GM11168 (cell line): ENCODE results near the gene DLL4.
"Not testable (repeated sequence)": the region's sequence is repeated elsewhere in the genome, so short reads cannot be mapped to it uniquely, and the experiment has no call there.

Experiments
- in situ Hi-C: fragments of 300-500 bp; cut with MboI; formaldehyde crosslinking; loops from one replicate; pipeline ENCODE4 v1.12.0; 2022; ENCODE audit warnings: low sequenced_read_pairs; ENCODE audit not compliant: unreplicated experiment

Gene DLL4

GRCh38 chr15:40940296-40940801 is 11.2 kb downstream of the DLL4 start:
- in situ Hi-C loops: loop anchor here (10.0 kb wide), 1 partner anchor 74 kb away; no protein-coding TSS in a partner anchor

DNA sequence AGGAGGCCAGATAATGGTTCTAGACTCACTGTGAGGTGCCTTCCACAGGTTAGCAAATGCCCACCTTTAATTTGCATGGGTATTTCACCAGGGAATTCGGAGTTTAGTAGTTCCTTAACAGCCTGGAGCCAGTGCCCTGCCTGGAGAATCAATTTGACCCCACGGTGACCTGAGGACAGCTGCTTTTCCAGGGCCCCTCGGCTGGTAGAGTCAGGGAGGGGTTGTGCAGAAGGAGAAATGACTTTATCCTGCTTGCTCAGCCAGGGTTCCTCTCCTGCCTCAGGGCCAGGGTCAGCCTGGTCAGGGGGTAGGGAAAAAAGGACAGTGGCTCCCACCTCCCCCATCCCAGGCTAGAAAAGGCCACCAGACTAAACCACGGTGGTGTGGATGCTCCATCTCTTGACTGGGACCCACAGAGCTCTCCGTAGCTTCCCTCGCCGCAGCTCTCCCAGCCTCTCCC is 12.0 kb downstream of the DLL4 start:
- in situ Hi-C loops: loop anchor here (10.0 kb wide), 1 partner anchor 74 kb away; no protein-coding TSS in a partner anchor

DNA sequence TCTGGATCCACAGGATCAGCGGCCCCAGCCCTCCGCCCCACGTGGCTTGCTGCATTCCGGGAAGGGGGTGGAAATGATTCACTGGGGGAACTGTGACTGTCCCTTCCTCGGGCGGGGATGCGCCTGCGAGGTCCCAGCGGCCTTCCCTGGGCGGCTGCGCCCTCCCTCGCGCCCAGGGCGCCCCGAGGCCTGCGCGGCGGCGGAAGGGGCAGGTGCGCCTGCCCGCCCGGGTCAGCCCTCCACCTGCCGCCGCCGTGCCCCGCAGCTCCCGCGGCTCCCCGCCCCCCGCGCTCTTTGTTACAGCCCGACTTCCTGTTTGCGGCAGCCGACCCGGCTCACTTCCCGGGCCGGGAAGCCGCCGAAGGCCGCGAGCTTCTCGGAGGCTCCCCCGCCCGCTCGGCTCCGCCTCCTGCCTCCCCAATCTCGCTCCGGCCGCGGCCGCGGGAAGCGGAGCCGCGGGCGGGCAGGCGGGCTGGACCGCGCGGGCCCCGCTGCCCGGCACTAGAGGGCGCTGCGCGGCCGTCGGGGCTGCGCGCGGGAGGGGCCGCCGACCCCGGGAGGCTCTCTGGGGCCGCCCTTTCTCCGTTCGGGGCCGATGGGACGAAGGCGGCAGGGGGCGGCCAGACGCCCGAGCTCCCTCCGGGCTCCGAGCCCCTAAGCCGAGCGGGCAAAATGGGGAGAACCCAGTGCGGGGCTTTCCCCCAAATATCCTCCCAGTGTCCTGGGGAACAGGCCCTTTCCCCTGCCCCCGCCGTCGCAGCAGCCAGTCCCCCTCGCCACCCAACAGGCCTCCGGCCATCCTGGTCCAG is 12.6 kb downstream of the DLL4 start:
- in situ Hi-C loops: loop anchor here (10.0 kb wide), 1 partner anchor 73 kb away; no protein-coding TSS in a partner anchor

- in situ Hi-C loops: loop anchor here (10.0 kb wide), 1 partner anchor 72 kb away; no protein-coding TSS in a partner anchor
These were observed 13.3 kb downstream of the DLL4 start for GRCh38 chr15:40942337-40942854.

DNA sequence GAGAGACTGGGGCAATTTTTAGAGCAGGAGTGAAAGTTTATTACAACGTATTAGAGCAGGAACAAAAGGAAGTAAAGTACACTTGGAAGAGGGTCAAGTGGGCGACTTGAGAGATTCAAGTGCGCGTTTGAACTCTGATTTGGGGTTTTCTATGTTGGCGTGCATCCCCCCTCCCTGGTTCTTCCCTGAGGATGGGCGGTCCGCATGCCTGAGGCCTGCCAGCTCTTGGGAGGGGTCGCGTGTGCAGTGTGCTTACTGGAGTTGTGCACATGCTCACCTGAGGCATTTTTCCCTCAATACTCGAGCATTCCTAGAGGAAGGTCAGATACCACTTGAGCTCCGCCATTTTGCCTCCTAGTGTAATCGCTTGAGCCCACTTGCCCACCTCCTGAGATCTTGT is 13.7 kb downstream of the DLL4 start:
- in situ Hi-C loops: loop anchor here (10.0 kb wide), 1 partner anchor 72 kb away; no protein-coding TSS in a partner anchor

DNA sequence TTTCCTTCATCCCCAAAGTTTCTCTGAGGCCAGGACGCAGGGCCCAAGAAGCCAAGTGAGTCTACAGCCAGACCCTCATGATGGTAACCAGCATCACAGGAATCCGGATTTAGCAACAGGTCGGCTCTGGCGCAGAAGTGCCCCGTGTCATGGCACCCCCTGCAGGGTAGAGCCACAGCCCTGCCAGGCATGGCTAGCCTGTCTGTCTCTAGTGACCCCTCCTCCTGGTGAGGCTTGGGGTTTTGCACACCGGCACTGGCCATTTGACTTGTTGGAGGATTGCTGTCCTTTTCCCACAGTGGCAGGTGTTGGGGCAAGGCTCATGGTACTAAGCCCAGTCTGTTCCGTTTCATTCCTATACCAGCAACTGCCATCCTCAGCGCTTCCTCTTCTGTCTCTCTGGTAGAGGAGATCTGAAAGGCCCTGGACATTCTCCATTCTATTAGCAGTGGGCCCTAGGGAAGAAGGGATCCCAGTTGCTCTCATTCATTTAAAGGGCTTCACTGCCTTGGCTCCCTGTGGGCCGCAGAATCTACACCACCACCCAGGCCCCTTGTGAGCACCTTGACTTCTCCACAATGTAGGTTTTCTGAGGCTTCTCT is 14.7 kb downstream of the DLL4 start:
- in situ Hi-C loops: loop anchor here (10.0 kb wide), 1 partner anchor 71 kb away; no protein-coding TSS in a partner anchor

DNA sequence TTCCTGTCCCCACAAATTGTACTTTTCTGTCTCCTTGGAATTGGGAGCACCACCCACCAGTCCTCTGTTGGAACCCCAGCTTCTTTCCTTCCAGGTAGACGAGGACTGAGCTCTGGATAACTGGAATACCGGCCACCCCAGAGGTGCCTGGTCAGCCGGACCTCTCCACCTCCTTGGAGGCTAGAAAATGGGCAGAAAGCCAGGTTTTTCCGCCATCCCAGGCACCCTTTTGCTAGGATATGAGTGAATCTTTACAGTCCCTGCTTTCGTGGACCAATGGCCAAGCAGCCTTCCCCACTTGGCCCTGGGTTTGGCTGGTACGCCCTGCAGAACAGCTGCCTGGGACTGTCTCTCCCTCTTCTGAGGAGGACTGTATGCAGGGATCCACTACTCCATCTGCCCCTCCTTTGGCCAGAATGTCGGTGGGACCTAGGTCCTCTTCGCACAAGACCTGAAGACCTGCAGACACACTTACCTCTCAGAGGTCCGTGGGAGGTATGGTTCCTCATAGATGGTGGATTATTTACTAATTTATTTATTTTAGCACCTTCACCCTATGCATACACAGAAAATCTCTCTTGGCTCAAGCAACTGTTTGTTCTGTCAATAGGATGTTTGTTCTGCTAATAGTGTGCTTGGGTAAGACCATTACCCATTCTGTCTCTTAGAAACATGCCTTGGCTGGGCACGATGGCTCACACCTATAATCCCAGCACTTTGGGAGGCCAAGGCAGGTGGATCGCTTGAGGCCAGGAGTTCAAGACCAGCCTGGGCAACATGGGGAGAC is 15.6 kb downstream of the DLL4 start:
- in situ Hi-C loops: loop anchor here (10.0 kb wide), 1 partner anchor 70 kb away; no protein-coding TSS in a partner anchor

GRCh38 chr15:40948706-40949473 is 19.8 kb downstream of the DLL4 start:
- in situ Hi-C loops: loop anchor here (10.0 kb wide), 1 partner anchor 66 kb away; no protein-coding TSS in a partner anchor

GRCh38 chr15:40949756-40950207 is 20.6 kb downstream of the DLL4 start:
- in situ Hi-C loops: loop anchor here (10.0 kb wide), 1 partner anchor 65 kb away; no protein-coding TSS in a partner anchor

DNA sequence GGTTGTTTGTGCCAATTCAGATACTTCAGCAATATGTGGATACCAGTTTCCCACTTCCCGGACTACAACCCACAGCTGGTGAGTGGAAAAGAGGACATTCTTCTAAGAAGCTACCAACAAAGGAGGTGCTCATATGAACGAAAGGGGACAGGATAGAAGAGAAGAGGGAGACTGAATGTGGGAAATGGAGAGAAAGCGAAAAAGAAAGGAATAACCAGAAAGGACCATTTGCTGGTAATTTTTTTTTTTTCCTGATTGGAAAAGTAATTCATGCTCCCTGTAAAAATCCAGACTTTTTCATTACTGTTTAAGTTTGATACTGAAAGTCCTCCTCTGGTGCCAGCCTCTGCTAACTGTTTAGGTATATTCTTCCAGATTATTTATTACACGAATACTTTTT is 22.6 kb downstream of the DLL4 start:
- in situ Hi-C loops: no loop called here

GRCh38 chr15:40952301-40952900 is 23.3 kb downstream of the DLL4 start:
- in situ Hi-C loops: no loop called here

GRCh38 chr15:40952901-40953712 is 24.0 kb downstream of the DLL4 start, which contains the start of gene CHAC1:
CHAC1 (plus strand) TSS chr15:40953471; CDS start chr15:40953584, 113 bp downstream.
- in situ Hi-C loops: no loop called here

DNA sequence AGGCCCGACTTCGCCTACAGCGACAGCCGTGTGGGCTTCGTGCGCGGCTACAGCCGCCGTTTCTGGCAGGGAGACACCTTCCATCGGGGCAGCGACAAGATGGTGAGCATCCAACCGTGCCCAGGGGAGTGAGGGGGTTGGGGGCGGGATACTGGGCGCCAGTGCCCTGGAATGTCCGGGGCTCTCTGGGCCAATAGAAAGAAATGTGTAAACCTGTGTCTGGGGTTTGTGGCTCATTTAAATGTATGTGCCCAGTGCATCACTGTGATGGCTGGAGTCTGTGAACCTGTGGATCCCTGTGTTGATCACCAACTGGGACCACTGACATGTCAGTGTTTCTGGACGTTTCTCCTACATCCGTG is 24.6 kb downstream of the DLL4 start:
- in situ Hi-C loops: no loop called here

DNA sequence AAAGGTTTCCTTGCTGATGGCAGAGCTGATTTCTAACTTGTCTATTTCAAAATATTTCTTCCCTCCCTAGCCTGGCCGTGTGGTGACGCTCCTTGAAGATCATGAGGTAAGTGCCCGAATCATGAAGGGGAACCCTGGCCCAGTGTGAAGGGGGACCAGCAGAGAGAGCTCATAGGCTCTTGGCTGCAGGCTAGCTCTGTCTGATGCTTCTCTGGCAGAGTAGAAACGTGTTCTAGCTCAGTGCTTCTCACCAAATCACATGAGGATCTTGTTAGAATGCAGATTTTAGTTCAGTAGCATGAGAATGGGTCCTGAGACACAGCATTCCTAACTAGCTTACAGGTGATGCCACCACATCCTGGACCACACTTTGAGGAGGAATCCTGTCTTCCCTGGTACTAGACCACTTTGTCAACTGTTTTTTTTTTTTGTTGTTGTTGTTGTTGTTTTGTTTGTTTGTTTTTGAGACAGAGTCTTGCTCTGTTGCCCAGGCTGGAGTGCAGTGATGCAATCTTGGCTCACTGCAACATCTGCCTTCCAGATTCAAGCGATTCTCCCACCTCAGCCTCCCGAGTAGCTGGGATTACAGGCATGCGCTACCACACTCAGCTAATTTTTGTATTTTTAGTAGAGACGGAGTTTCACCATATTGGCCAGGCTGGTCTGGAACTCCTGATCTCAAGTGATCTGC is 25.2 kb downstream of the DLL4 start:
- in situ Hi-C loops: not testable (repeated sequence)

DNA sequence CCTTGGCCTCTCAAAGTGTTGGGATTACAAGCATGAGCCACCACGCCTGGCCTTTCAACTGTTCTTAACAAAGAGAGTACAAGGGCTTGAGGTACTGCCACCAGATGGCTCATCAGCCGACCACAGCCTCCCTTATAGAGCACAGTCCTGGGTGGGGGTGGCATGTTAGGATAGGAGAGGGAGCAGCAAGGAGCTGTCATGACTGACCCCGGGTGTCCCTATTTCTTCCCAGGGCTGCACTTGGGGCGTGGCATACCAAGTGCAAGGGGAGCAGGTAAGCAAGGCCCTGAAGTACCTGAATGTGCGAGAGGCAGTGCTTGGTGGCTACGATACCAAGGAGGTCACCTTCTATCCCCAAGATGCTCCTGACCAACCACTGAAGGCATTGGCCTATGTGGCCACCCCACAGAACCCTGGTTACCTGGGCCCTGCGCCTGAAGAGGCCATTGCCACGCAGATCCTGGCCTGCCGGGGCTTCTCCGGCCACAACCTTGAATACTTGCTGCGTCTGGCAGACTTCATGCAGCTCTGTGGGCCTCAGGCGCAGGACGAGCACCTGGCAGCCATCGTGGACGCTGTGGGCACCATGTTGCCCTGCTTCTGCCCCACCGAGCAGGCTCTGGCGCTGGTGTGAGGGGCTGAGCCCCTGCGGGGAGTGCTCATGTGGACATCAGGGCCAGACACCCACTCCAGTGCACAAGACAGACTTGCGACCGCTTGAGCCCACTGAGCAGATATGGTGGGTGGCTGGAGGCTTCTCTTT is 26.2 kb downstream of the DLL4 start:
- in situ Hi-C loops: no loop called here

- in situ Hi-C loops: no loop called here
These were observed 26.9 kb downstream of the DLL4 start for GRCh38 chr15:40955930-40956540.
